Medulla oblongata (tissue), 1 donor: ENCODE measurements around the gene CNDP1.
A peak's percentile ranks its signal among the peaks of the same experiment; 100 is the strongest.

Experiments used
- DNase-seq: peaks from one replicate; pipeline ENCODE4 v3.0.0-alpha.2; 2015; ENCODE audit errors: extremely low spot score

CNDP1 gene

GRCh38 chr18:74579496-74580065 lies 45.3 kb downstream of the CNDP1 start:
- no peak for DNase-seq

GRCh38 chr18:74582642-74583041 lies 48.3 kb downstream of the CNDP1 start:
- no peak for DNase-seq

- no peak for DNase-seq
Measured at GRCh38 chr18:74587441-74587840, 53.1 kb downstream of the CNDP1 start.

- DNase-seq = peak; percentile 11
Measured at GRCh38 chr18:74589021-74589420, 54.7 kb downstream of the CNDP1 start.

GRCh38 chr18:74589811-74590210 lies 55.5 kb downstream of the CNDP1 start:
- no peak for DNase-seq

- no peak for DNase-seq
Measured at GRCh38 chr18:74590671-74591070, 56.4 kb downstream of the CNDP1 start.

GRCh38 chr18:74595431-74595830 lies 61.1 kb downstream of the CNDP1 start:
- DNase-seq = no peak

- no peak for DNase-seq
Measured at GRCh38 chr18:74597034-74597661, 62.8 kb downstream of the CNDP1 start.

GRCh38 chr18:74597662-74598349 lies 63.5 kb downstream of the CNDP1 start, which contains the start of gene ZNF407:
Gene ZNF407, plus strand, starts transcription at chr18:74597870. Its CDS starts 33,150 bp downstream, at chr18:74631020.
- DNase-seq = peak; percentile 91

- peak; percentile 32 for DNase-seq
Measured at GRCh38 chr18:74598350-74599001, 64.2 kb downstream of the CNDP1 start.

GRCh38 chr18:74604361-74604760 lies 70.1 kb downstream of the CNDP1 start:
- DNase-seq = no peak

- DNase-seq = no peak
Measured at GRCh38 chr18:74604774-74605173, 70.5 kb downstream of the CNDP1 start.

- no peak for DNase-seq
Measured at GRCh38 chr18:74608681-74609080, 74.4 kb downstream of the CNDP1 start.

GRCh38 chr18:74609535-74609934 lies 75.2 kb downstream of the CNDP1 start:
- DNase-seq = no peak

GRCh38 chr18:74610051-74610615 lies 75.8 kb downstream of the CNDP1 start:
- no peak for DNase-seq

GRCh38 chr18:74610860-74611259 lies 76.6 kb downstream of the CNDP1 start:
- DNase-seq = no peak

GRCh38 chr18:74611765-74612164 lies 77.5 kb downstream of the CNDP1 start:
- peak; percentile 69 for DNase-seq

GRCh38 chr18:74613381-74613780 lies 79.1 kb downstream of the CNDP1 start:
- DNase-seq = no peak

- DNase-seq = no peak
Measured at GRCh38 chr18:74616494-74616893, 82.2 kb downstream of the CNDP1 start.

- DNase-seq = no peak
Measured at GRCh38 chr18:74617486-74617885, 83.2 kb downstream of the CNDP1 start.

- no peak for DNase-seq
Measured at GRCh38 chr18:74622072-74622471, 87.8 kb downstream of the CNDP1 start.
